ENCODE measurements around the gene EGLN3.
A peak's percentile ranks its signal among the peaks of the same experiment; 100 is the strongest.

EGLN3 gene

GRCh38 chr14:33950320-33951182, at the start of gene EGLN3:
Gene EGLN3 (minus strand): TSS chr14:33951074. CDS start chr14:33950752, 322 bp downstream.
- Mint-ChIP-seq H3K36me3 (no peaks in the 10 kb centered on the region), H3K27ac (no peak within 1 kb of the TSS), H3K9me3 (no peaks in the 10 kb centered on the region), H3K4me3 (peak within 1 kb of the TSS; percentile 81), H3K4me1 (peaks cover 12% of the 10 kb centered on the region)
- ATAC-seq, result peak; percentile 91
- peak; percentile 32 to 56 for DNase-seq (ENCODE audit: low spot score in 2 of 2)

GRCh38 chr14:34000396-34000795, 49.5 kb upstream of the EGLN3 start:
- ATAC-seq (no peak), DNase-seq (ENCODE audit: low spot score in 2 of 2) (no peak)
- H3K36me3 Mint-ChIP-seq, result no peaks in the 10 kb centered on the region
- no peaks in the 10 kb centered on the region for H3K4me1 Mint-ChIP-seq
- peak overlapping the region; percentile 21 for H3K27ac Mint-ChIP-seq
- H3K4me3 Mint-ChIP-seq, result no peak overlapping the region
- H3K9me3 Mint-ChIP-seq, result peaks cover 7% of the 10 kb centered on the region

GRCh38 chr14:33999771-34000291, 49.0 kb upstream of the EGLN3 start:
- no peak overlapping the region for H3K4me3 Mint-ChIP-seq
- DNase-seq (ENCODE audit: low spot score in 2 of 2) (no peak), ATAC-seq (no peak)
- H3K4me1 Mint-ChIP-seq, result no peaks in the 10 kb centered on the region
- H3K27ac Mint-ChIP-seq, result no peak overlapping the region
- peaks cover 7% of the 10 kb centered on the region for H3K9me3 Mint-ChIP-seq
- H3K36me3 Mint-ChIP-seq, result no peaks in the 10 kb centered on the region

- no peak overlapping the region for H3K27ac Mint-ChIP-seq
- DNase-seq (ENCODE audit: low spot score in 2 of 2), result no peak
- H3K9me3 Mint-ChIP-seq, result peaks cover 6% of the 10 kb centered on the region
- no peaks in the 10 kb centered on the region for H3K4me1 Mint-ChIP-seq
- H3K36me3 Mint-ChIP-seq, result no peaks in the 10 kb centered on the region
- H3K4me3 Mint-ChIP-seq, result no peak overlapping the region
- ATAC-seq, result no peak
Observed at GRCh38 chr14:33997611-33998010, 46.7 kb upstream of the EGLN3 start.

- Mint-ChIP-seq H3K4me3 (no peak overlapping the region), H3K9me3 (peaks cover 4% of the 10 kb centered on the region), H3K4me1 (no peaks in the 10 kb centered on the region), H3K27ac (no peak overlapping the region), H3K36me3 (no peaks in the 10 kb centered on the region)
- ATAC-seq, result no peak
- DNase-seq (ENCODE audit: low spot score in 2 of 2), result no peak
Observed at GRCh38 chr14:33996462-33996861, 45.6 kb upstream of the EGLN3 start.

- H3K9me3 Mint-ChIP-seq, result no peaks in the 10 kb centered on the region
- no peak for DNase-seq (ENCODE audit: low spot score in 2 of 2)
- H3K27ac Mint-ChIP-seq, result no peak overlapping the region
- no peak overlapping the region for H3K4me3 Mint-ChIP-seq
- H3K4me1 Mint-ChIP-seq, result no peaks in the 10 kb centered on the region
- H3K36me3 Mint-ChIP-seq, result no peaks in the 10 kb centered on the region
- no peak for ATAC-seq
Observed at GRCh38 chr14:33993246-33993645, 42.4 kb upstream of the EGLN3 start.

GRCh38 chr14:33992274-33993007, 41.6 kb upstream of the EGLN3 start:
- Mint-ChIP-seq H3K36me3 (no peaks in the 10 kb centered on the region), H3K4me1 (no peaks in the 10 kb centered on the region)
- ATAC-seq, result no peak

GRCh38 chr14:33990790-33991189, 39.9 kb upstream of the EGLN3 start:
- Mint-ChIP-seq H3K27ac (no peak overlapping the region), H3K4me1 (no peaks in the 10 kb centered on the region), H3K4me3 (peak overlapping the region; percentile 8), H3K9me3 (no peaks in the 10 kb centered on the region), H3K36me3 (no peaks in the 10 kb centered on the region)
- ATAC-seq, result no peak
- no peak for DNase-seq (ENCODE audit: low spot score in 2 of 2)

More at GRCh38 chr14:33992274-33993007, 41.6 kb upstream of the EGLN3 start:
- Mint-ChIP-seq H3K27ac (no peak overlapping the region), H3K9me3 (no peaks in the 10 kb centered on the region), H3K4me3 (no peak overlapping the region)
- DNase-seq (ENCODE audit: low spot score in 2 of 2), result no peak

GRCh38 chr14:33987565-33988080, 36.7 kb upstream of the EGLN3 start:
- Mint-ChIP-seq H3K4me3 (no peak overlapping the region), H3K36me3 (peaks cover 5% of the 10 kb centered on the region), H3K9me3 (no peaks in the 10 kb centered on the region), H3K4me1 (no peaks in the 10 kb centered on the region), H3K27ac (no peak overlapping the region)
- ATAC-seq, result no peak
- DNase-seq (ENCODE audit: low spot score in 2 of 2), result no peak

GRCh38 chr14:33986804-33987203, 35.9 kb upstream of the EGLN3 start:
- Mint-ChIP-seq H3K27ac (no peak overlapping the region), H3K36me3 (peaks cover 5% of the 10 kb centered on the region), H3K9me3 (no peaks in the 10 kb centered on the region), H3K4me1 (no peaks in the 10 kb centered on the region), H3K4me3 (no peak overlapping the region)
- DNase-seq (ENCODE audit: low spot score in 2 of 2) (no peak), ATAC-seq (peak; percentile 28)

- no peak overlapping the region for H3K27ac Mint-ChIP-seq
- ATAC-seq (no peak), DNase-seq (ENCODE audit: low spot score in 2 of 2) (no peak)
- H3K9me3 Mint-ChIP-seq, result peaks cover 2% of the 10 kb centered on the region
- H3K36me3 Mint-ChIP-seq, result peaks cover 5% of the 10 kb centered on the region
- H3K4me1 Mint-ChIP-seq, result peaks cover 5% of the 10 kb centered on the region
- no peak overlapping the region for H3K4me3 Mint-ChIP-seq
Observed at GRCh38 chr14:33985242-33985641, 34.4 kb upstream of the EGLN3 start.

GRCh38 chr14:33979613-33980276, 28.9 kb upstream of the EGLN3 start:
- Mint-ChIP-seq H3K36me3 (peaks cover 5% of the 10 kb centered on the region), H3K4me3 (no peak overlapping the region), H3K9me3 (peaks cover 2% of the 10 kb centered on the region), H3K4me1 (peaks cover 12% of the 10 kb centered on the region), H3K27ac (no peak overlapping the region)
- ATAC-seq (no peak), DNase-seq (ENCODE audit: low spot score in 2 of 2) (no peak)

- ATAC-seq (no peak), DNase-seq (ENCODE audit: low spot score in 2 of 2) (no peak)
- Mint-ChIP-seq H3K4me1 (peaks cover 12% of the 10 kb centered on the region), H3K9me3 (peaks cover 2% of the 10 kb centered on the region), H3K4me3 (no peak overlapping the region), H3K27ac (no peak overlapping the region), H3K36me3 (peaks cover 4% of the 10 kb centered on the region)
Observed at GRCh38 chr14:33978892-33979612, 28.2 kb upstream of the EGLN3 start.

- ATAC-seq (no peak), DNase-seq (ENCODE audit: low spot score in 2 of 2) (no peak)
- peaks cover under 1% of the 10 kb centered on the region for H3K4me1 Mint-ChIP-seq
- H3K9me3 Mint-ChIP-seq, result peaks cover 5% of the 10 kb centered on the region
- H3K4me3 Mint-ChIP-seq, result no peak overlapping the region
- H3K27ac Mint-ChIP-seq, result no peak overlapping the region
- no peaks in the 10 kb centered on the region for H3K36me3 Mint-ChIP-seq
Observed at GRCh38 chr14:33972583-33973081, 21.8 kb upstream of the EGLN3 start.

Measured in stimulated activated effector memory CD8-positive, alpha-beta T cell treated with anti-CD3 and anti-CD28 coated beads, Interleukin-12 subunit alpha, Interleukin-12 subunit beta, amount 100 ng/mL, for 72 hours (primary cell).